Panc1 (cell line): Measurements from ENCODE around the gene LASP1. TPM values are rescaled to one million over a fixed set of nuclear protein-coding genes. Genes with fewer than 3 reads are reported as not detected.

Experiments
- ATAC-seq: fragments of 200-7000 bp; cut with Tn5 transposase; 2 replicates; pipeline ENCODE4 v1.9.1; 2020; ENCODE audit warnings: mild to moderate bottlenecking, moderate library complexity
- BruUV-seq: library from RNA; stranded (reverse); fragments of 400-500 nt; replicated peaks from 2 replicates; lab custom pipeline; 2021; lab: Mats Ljungman, UMichigan
- CTCF ChIA-PET: fragments of 300-600 bp; sonication (Branson Sonifier 250); formaldehyde crosslinking; loops from one replicate; lab custom pipeline; 2022; ENCODE audit warnings: antibody characterized with exemption; lab: Charles Lee
- POLR2A ChIA-PET: fragments of 300-600 bp; sonication (Branson Sonifier 250); formaldehyde crosslinking; loops from one replicate; lab custom pipeline; 2022; ENCODE audit warnings: antibody characterized with exemption; lab: Charles Lee
- DNase-seq: peaks from one replicate; pipeline ENCODE4 v3.0.0-alpha.2; 2010; ENCODE audit warnings: low read depth, low spot score
- H3K27ac ChIP-seq: 2 replicates; pipeline ENCODE4 v1.5.1; 2011; ENCODE audit warnings: mild to moderate bottlenecking, low read length, inconsistent platforms
- H3K27me3 ChIP-seq: fragments of 200-500 bp; sonication (Bioruptor generic); 2 replicates; pipeline ENCODE4 v1.6.0; 2014; ENCODE audit warnings: low read length, inconsistent platforms; ENCODE audit not compliant: control insufficient read depth, insufficient read depth
- H3K36me3 ChIP-seq: fragments of 200-500 bp; sonication (Bioruptor generic); 2 replicates; pipeline ENCODE4 v1.5.1; 2014; ENCODE audit warnings: inconsistent platforms, mild to moderate bottlenecking, low read length, moderate library complexity; ENCODE audit not compliant: control insufficient read depth, insufficient read depth
- H3K4me1 ChIP-seq: 2 replicates; pipeline ENCODE4 v1.5.1; 2011; ENCODE audit warnings: inconsistent platforms, mild to moderate bottlenecking, low read length, moderate library complexity; ENCODE audit not compliant: control insufficient read depth, insufficient read depth
- H3K4me3 ChIP-seq, 2 experiments: 2 replicates each; pipeline ENCODE4 v1.5.1; 2011 to 2012; ENCODE audit warnings: low read depth in 2 of 2, low read length in 2 of 2, mild to moderate bottlenecking in 2 of 2, inconsistent platforms in 1 of 2, moderate library complexity in 1 of 2
- H3K9me3 ChIP-seq: fragments of 200-500 bp; sonication (Bioruptor generic); 2 replicates; pipeline ENCODE4 v1.5.1; 2014; ENCODE audit warnings: low read depth, mild to moderate bottlenecking, inconsistent platforms, low read length, moderate library complexity; ENCODE audit not compliant: control insufficient read depth, insufficient read depth
- POLR2AphosphoS5 ChIP-seq: IDR thresholded peaks from 2 replicates; pipeline ENCODE4 v1.6.1; 2012; ENCODE audit warnings: mild to moderate bottlenecking, low read depth, low read length, moderate library complexity
- REST ChIP-seq, 2 experiments: IDR thresholded peaks; 2 replicates each; pipeline ENCODE4 v1.6.1; 2011 to 2012; ENCODE audit warnings: low read depth in 2 of 2, control low read depth in 1 of 2, low read length in 1 of 2, mild to moderate bottlenecking in 1 of 2, moderate library complexity in 1 of 2; ENCODE audit not compliant: insufficient read depth in 1 of 2
- SIN3A ChIP-seq: IDR thresholded peaks from 2 replicates; pipeline ENCODE4 v1.6.1; 2012; ENCODE audit warnings: low read depth, mild to moderate bottlenecking, low read length, moderate library complexity, borderline replicate concordance; ENCODE audit not compliant: insufficient read depth
- TCF7L2 ChIP-seq: IDR thresholded peaks from 2 replicates; pipeline ENCODE4 v1.6.1; 2011; ENCODE audit warnings: mild to moderate bottlenecking, low read depth, low read length, inconsistent platforms
- in situ Hi-C: cut with HindIII; loops from 2 replicates; pipeline ENCODE4 v1.10.0; 2016; ENCODE audit warnings: low sequenced_read_pairs, low pct_unique_long_range_greater_than_20kb
- intact Hi-C: fragments of 100-400 bp; cut with micrococcal nuclease; formaldehyde crosslinking; loops from one replicate; pipeline ENCODE4 v1.10.0; 2022; ENCODE audit not compliant: unreplicated experiment
- total RNA-seq: library from RNA; stranded (reverse); gene quantifications from one replicate; pipeline ENCODE4 v1.2.1, GENCODE V29; 2021; ENCODE audit not compliant: unreplicated experiment
- TF ChIP-seq, protein P1 (sequence below): fragments of 450-650 bp; IDR thresholded peaks from 2 replicates; pipeline ENCODE4 v1.5.1; 2017; ENCODE audit warnings: mild to moderate bottlenecking

The LASP1 gene
- total RNA-seq, 1 experiment from 2014 or later = 112 TPM

DNA sequence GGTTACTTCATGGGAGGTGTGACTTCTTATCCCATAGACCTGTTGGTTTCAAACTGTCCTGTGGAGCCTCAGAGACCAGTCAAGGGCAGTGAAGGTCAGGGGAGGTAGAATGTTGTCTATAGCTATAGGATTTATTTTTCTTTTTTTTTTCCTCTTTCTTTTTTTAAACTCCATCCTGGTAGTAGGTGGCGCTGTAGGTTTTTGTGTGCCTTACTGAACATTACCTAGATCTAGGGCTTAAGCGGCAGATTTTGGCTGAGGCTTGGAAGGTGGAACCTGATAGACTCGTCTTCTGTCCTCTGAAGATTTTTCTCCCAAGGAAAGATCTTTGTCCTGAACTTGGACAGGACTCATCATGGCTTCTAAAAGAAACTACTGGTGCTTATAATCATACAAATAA lies 47.4 kb downstream of the LASP1 start:
- H3K4me3 ChIP-seq = no peak overlapping the region
- no peak for TF ChIP-seq SIN3A
- TF ChIP-seq, protein P1, sequence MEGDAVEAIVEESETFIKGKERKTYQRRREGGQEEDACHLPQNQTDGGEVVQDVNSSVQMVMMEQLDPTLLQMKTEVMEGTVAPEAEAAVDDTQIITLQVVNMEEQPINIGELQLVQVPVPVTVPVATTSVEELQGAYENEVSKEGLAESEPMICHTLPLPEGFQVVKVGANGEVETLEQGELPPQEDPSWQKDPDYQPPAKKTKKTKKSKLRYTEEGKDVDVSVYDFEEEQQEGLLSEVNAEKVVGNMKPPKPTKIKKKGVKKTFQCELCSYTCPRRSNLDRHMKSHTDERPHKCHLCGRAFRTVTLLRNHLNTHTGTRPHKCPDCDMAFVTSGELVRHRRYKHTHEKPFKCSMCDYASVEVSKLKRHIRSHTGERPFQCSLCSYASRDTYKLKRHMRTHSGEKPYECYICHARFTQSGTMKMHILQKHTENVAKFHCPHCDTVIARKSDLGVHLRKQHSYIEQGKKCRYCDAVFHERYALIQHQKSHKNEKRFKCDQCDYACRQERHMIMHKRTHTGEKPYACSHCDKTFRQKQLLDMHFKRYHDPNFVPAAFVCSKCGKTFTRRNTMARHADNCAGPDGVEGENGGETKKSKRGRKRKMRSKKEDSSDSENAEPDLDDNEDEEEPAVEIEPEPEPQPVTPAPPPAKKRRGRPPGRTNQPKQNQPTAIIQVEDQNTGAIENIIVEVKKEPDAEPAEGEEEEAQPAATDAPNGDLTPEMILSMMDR = no peak; the same call in 1 of the 2 replicates
- TF ChIP-seq TCF7L2 = no peak
- TF ChIP-seq REST (IDR thresholded peaks at IDR 0.05; ENCODE audit: insufficient read depth in 1 of 2, low read depth in 2 of 2, low read length in 1 of 2) = no peak
- TF ChIP-seq POLR2AphosphoS5 = no peak
- no peaks in the 10 kb centered on the region for H3K27me3 ChIP-seq
- POLR2A ChIA-PET = no interaction called here
- H3K4me1 ChIP-seq = no peaks in the 10 kb centered on the region
- BruUV-seq = no TSS peak
- DNase-seq = no peak
- ATAC-seq = no peak
- no peak overlapping the region for H3K27ac ChIP-seq
- in situ Hi-C loops (no loop called here), intact Hi-C loops (no loop called here)
- H3K9me3 ChIP-seq = no peaks in the 10 kb centered on the region
- CTCF ChIA-PET = interaction anchor here (0.5 kb wide), 1 partner anchor 50 kb away, joined by 3 read pairs; the partner anchor contains the start of gene FBXO47
- no peaks in the 10 kb centered on the region for H3K36me3 ChIP-seq

- ATAC-seq = no peak
- DNase-seq = no peak
- TF ChIP-seq REST (IDR thresholded peaks at IDR 0.05; ENCODE audit: insufficient read depth in 1 of 2, low read depth in 2 of 2, low read length in 1 of 2) (no peak), SIN3A (no peak), TCF7L2 (no peak), POLR2AphosphoS5 (no peak)
- TF ChIP-seq, protein P1 = no peak
- H3K9me3 ChIP-seq = no peaks in the 10 kb centered on the region
- no TSS peak for BruUV-seq
- in situ Hi-C loops (no loop called here), intact Hi-C loops (no loop called here)
- ChIA-PET CTCF (no interaction called here), POLR2A (no interaction called here)
- H3K27me3 ChIP-seq = no peaks in the 10 kb centered on the region
- no peaks in the 10 kb centered on the region for H3K4me1 ChIP-seq
- H3K36me3 ChIP-seq = no peaks in the 10 kb centered on the region
- H3K27ac ChIP-seq = no peak overlapping the region
- no peak overlapping the region for H3K4me3 ChIP-seq
These were observed 48.5 kb downstream of the LASP1 start for GRCh38 chr17:38918129-38918913.
